Measurements from ENCODE around the gene LOXL1. TPM values are rescaled to one million over a fixed set of nuclear protein-coding genes. Genes with fewer than 3 reads are reported as not detected.

The LOXL1 gene
- total and polyA plus RNA-seq, 2 experiments from 2014 or later = 54.5 to 92.4 TPM

- no peaks in the 10 kb centered on the region for H3K9me3 ChIP-seq (ENCODE audit: low read depth)
- no peak overlapping the region for H3K27ac ChIP-seq
- no peak for TF ChIP-seq CTCF (IDR thresholded peaks at IDR 0.05; ENCODE audit: low read depth, low read length)
- no peaks in the 10 kb centered on the region for H3K36me3 ChIP-seq
- no peak for DNase-seq (ENCODE audit: low read depth in 1 of 2, low spot score in 1 of 2)
- peaks cover 6% of the 10 kb centered on the region for H3K4me1 ChIP-seq (ENCODE audit: low read depth)
- H3K27me3 ChIP-seq = no peaks in the 10 kb centered on the region
- no peak overlapping the region for H3K4me3 ChIP-seq
Observed at GRCh38 chr15:73955861-73956742, 29.8 kb downstream of the LOXL1 start.

- Histone ChIP-seq H3K4me3 (no peak overlapping the region), H3K36me3 (no peaks in the 10 kb centered on the region), H3K27me3 (no peaks in the 10 kb centered on the region), H3K9me3 (ENCODE audit: low read depth) (no peaks in the 10 kb centered on the region), H3K27ac (no peak overlapping the region), H3K4me1 (ENCODE audit: low read depth) (peaks cover under 1% of the 10 kb centered on the region)
- DNase-seq (ENCODE audit: low read depth in 1 of 2, low spot score in 1 of 2) = peak in 1 of 2 donors; percentile 91
- no peak for TF ChIP-seq CTCF (IDR thresholded peaks at IDR 0.05; ENCODE audit: low read depth, low read length)
Observed at GRCh38 chr15:73956743-73957135, 30.5 kb downstream of the LOXL1 start.

GRCh38 chr15:73957276-73957675 lies 31.0 kb downstream of the LOXL1 start:
- Histone ChIP-seq H3K4me1 (ENCODE audit: low read depth) (no peaks in the 10 kb centered on the region), H3K27me3 (no peaks in the 10 kb centered on the region), H3K9me3 (ENCODE audit: low read depth) (no peaks in the 10 kb centered on the region), H3K27ac (no peak overlapping the region), H3K36me3 (no peaks in the 10 kb centered on the region), H3K4me3 (no peak overlapping the region)
- TF ChIP-seq CTCF (IDR thresholded peaks at IDR 0.05; ENCODE audit: low read depth, low read length) = no peak
- no peak for DNase-seq (ENCODE audit: low read depth in 1 of 2, low spot score in 1 of 2)

- DNase-seq (ENCODE audit: low read depth in 1 of 2, low spot score in 1 of 2) = no peak
- H3K4me1 ChIP-seq (ENCODE audit: low read depth) = no peaks in the 10 kb centered on the region
- H3K27me3 ChIP-seq = no peaks in the 10 kb centered on the region
- no peak overlapping the region for H3K27ac ChIP-seq
- no peaks in the 10 kb centered on the region for H3K9me3 ChIP-seq (ENCODE audit: low read depth)
- no peak overlapping the region for H3K4me3 ChIP-seq
- TF ChIP-seq CTCF (IDR thresholded peaks at IDR 0.05; ENCODE audit: low read depth, low read length) = no peak
- H3K36me3 ChIP-seq = no peaks in the 10 kb centered on the region
Observed at GRCh38 chr15:73957785-73958184, 31.5 kb downstream of the LOXL1 start.

GRCh38 chr15:73959012-73959581 lies 32.8 kb downstream of the LOXL1 start:
- Histone ChIP-seq H3K36me3 (no peaks in the 10 kb centered on the region), H3K4me1 (ENCODE audit: low read depth) (no peaks in the 10 kb centered on the region), H3K27ac (no peak overlapping the region), H3K27me3 (no peaks in the 10 kb centered on the region), H3K4me3 (no peak overlapping the region), H3K9me3 (ENCODE audit: low read depth) (no peaks in the 10 kb centered on the region)
- no peak for TF ChIP-seq CTCF (IDR thresholded peaks at IDR 0.05; ENCODE audit: low read depth, low read length)
- no peak for DNase-seq (ENCODE audit: low read depth in 1 of 2, low spot score in 1 of 2)

All from cardiac muscle cell (in vitro differentiated cells and primary cell).